ENCODE data around the gene ADAMTS13. TPM values are rescaled to one million over a fixed set of nuclear protein-coding genes. Genes with fewer than 3 reads are reported as not detected.
A peak's percentile ranks its signal among the peaks of the same experiment; 100 is the strongest.

ADAMTS13 gene
- polyA plus RNA-seq, 3 donors from 2014 or later, result 0.33 to 0.73 TPM; not detected in 1

DNA sequence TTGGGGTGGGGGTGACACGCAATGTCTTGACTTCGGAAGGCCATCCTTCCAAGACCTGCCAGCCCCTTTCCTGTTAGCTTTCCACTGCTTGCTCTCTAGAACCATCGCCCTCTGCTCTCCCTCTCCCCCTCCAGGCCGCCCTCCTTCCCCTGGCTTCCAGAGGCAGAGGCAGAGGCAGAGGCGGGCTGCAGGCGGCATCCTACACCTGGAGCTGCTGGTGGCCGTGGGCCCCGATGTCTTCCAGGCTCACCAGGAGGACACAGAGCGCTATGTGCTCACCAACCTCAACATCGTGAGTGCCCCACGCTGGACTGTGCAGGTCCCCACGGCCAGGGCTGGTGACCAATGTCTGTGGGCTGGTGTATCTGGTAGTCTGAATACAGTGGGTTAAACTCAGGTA lies 2.0 kb downstream of the ADAMTS13 start:
- Mint-ChIP-seq H3K36me3 (no peaks in the 10 kb centered on the region), H3K9me3 (no peaks in the 10 kb centered on the region), H3K27ac (no peak overlapping the region), H3K4me1 (peaks cover 5 to 9% of the 10 kb centered on the region in 2 donors), H3K27me3 (ENCODE audit: low read depth in 3 of 3) (peaks cover 0 to 2% (median 0%) of the 10 kb centered on the region in 3 donors), H3K4me3 (no peak overlapping the region)
- no peak for DNase-seq

DNA sequence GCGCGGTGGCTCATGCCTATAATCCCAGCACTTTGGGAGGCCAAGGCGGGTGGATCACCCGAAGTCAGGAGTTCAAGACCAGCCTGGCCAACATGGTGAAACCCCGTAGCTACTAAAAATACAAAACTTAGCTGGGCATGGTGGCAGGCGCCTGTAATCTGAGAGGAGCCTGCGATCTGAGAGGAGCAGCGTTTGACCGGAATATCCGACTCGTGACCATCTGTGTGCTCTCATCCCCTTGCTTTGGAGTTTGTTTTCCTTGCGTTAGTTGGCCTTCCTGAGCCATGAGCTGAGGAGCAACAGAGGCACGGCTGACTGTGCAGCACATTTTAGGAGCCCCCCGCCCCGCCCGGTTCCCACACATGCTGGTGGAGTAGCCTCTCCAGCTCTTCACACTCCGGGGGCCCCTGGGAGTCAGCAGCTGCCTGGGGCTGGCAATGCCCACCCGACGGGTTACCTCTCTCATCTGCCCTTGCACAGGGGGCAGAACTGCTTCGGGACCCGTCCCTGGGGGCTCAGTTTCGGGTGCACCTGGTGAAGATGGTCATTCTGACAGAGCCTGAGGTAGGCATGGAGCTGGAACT lies 3.0 kb downstream of the ADAMTS13 start:
- Mint-ChIP-seq H3K4me3 (no peak overlapping the region), H3K36me3 (no peaks in the 10 kb centered on the region), H3K27me3 (ENCODE audit: low read depth in 3 of 3) (peaks cover 0 to 2% (median 2%) of the 10 kb centered on the region in 3 donors), H3K9me3 (no peaks in the 10 kb centered on the region), H3K27ac (no peak overlapping the region), H3K4me1 (peaks cover 5 to 9% of the 10 kb centered on the region in 2 donors)
- DNase-seq, result no peak

DNA sequence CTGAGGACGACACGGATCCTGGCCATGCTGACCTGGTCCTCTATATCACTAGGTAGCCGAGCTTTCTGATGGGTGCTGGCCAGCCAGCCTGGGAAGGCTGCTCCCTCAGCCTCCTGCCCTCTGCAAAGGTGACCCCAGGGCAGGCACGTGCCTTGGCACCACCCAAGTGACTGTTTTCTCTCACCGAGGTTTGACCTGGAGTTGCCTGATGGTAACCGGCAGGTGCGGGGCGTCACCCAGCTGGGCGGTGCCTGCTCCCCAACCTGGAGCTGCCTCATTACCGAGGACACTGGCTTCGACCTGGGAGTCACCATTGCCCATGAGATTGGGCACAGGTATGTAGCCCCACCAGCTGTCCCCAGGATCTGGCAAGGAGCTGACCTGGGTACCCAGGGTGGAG lies 3.8 kb downstream of the ADAMTS13 start:
- DNase-seq, result no peak
- no peaks in the 10 kb centered on the region for H3K36me3 Mint-ChIP-seq
- H3K4me1 Mint-ChIP-seq, result peaks cover 5 to 9% of the 10 kb centered on the region in 2 donors
- H3K9me3 Mint-ChIP-seq, result no peaks in the 10 kb centered on the region
- H3K27me3 Mint-ChIP-seq (ENCODE audit: low read depth in 3 of 3), result peaks cover 0 to 2% (median 2%) of the 10 kb centered on the region in 3 donors
- no peak overlapping the region for H3K27ac Mint-ChIP-seq
- H3K4me3 Mint-ChIP-seq, result no peak overlapping the region

DNA sequence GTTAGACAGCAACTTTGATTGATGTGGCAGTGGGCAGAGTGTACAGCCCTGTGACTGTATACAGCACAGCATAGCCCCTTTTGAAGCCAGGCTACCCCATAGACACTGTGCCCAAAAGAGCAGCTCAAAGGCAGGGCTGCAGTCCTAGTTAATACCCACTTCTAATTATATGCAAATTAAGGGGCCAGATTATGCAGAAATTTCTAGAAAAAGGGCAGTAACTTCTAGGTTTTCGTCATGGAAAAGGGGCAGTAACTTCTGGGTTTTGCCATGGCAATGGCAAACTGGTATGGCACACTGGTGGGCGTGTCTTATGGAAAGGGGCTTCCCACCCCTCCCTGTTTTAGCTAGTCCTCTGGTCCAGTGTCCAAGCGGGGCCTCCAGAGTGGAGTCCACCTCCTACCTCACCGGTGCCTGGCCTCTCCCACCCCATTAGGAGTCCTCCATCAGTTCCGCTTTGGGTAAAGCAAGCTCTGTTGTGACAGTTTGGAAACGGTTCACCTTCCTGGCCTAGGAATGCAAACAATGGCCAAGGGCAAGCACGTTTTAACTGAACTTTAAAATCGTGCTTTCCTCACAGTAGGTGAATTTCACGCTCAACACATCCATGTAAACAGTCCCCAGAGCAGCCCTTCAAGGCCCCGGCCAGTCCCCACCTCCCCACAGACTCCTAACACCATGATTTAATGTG lies 5.6 kb downstream of the ADAMTS13 start:
- H3K36me3 Mint-ChIP-seq, result no peaks in the 10 kb centered on the region
- DNase-seq, result no peak
- H3K27me3 Mint-ChIP-seq (ENCODE audit: low read depth in 3 of 3), result peaks cover 1 to 4% (median 3%) of the 10 kb centered on the region in 3 donors
- peaks cover 5 to 9% of the 10 kb centered on the region in 2 donors for H3K4me1 Mint-ChIP-seq
- peak overlapping the region; percentile 45 to 70 (median 59) for H3K4me3 Mint-ChIP-seq
- no peaks in the 10 kb centered on the region for H3K9me3 Mint-ChIP-seq
- no peak overlapping the region for H3K27ac Mint-ChIP-seq

DNA sequence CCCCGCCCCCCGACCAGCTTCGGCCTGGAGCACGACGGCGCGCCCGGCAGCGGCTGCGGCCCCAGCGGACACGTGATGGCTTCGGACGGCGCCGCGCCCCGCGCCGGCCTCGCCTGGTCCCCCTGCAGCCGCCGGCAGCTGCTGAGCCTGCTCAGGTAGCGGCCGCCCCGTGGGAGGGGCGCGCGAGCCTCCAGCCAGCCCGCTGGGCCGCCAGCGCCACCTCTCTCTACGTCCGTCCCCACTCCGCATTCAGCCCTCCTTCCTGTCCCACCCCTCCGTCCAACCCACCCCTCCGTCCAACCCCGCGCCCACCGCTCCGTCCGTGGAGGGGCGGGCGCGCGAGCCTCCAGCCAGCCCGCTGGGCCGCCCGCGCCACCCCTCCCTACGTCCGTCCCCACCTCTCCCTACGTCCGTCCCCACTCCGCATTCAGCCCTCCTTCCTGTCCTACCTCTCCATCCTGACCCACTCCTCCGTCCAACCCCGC lies 6.5 kb downstream of the ADAMTS13 start:
- H3K9me3 Mint-ChIP-seq, result no peaks in the 10 kb centered on the region
- H3K27me3 Mint-ChIP-seq (ENCODE audit: low read depth in 3 of 3), result peaks cover 3 to 4% (median 4%) of the 10 kb centered on the region in 3 donors
- peaks cover 5 to 9% of the 10 kb centered on the region in 2 donors for H3K4me1 Mint-ChIP-seq
- H3K4me3 Mint-ChIP-seq, result no peak overlapping the region
- H3K27ac Mint-ChIP-seq, result no peak overlapping the region
- H3K36me3 Mint-ChIP-seq, result no peaks in the 10 kb centered on the region
- DNase-seq, result peak in 1 of 3 donors; percentile 10

DNA sequence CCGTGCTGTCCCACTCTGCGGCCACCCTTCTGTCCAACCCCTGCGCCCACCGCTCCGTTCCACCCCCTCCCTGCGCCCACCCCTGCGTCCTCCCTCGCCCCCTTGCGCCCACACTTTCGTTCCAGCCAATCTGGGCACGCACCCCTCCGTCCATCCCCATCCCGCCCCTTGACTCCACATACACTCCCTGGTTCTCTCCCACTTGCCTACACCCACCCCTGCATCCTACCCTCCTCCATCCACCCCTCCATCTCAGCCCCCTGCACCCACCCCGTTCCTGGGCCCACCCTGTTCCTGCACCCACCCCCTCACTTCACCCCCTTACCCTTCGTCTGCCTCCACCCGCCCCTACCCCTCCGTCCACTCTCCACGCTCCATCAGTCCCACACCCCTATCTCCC lies 7.0 kb downstream of the ADAMTS13 start:
- H3K4me1 Mint-ChIP-seq, result peaks cover 5 to 9% of the 10 kb centered on the region in 2 donors
- H3K9me3 Mint-ChIP-seq, result no peaks in the 10 kb centered on the region
- H3K36me3 Mint-ChIP-seq, result no peaks in the 10 kb centered on the region
- DNase-seq, result no peak
- H3K27ac Mint-ChIP-seq, result no peak overlapping the region
- H3K27me3 Mint-ChIP-seq (ENCODE audit: low read depth in 3 of 3), result peaks cover 3 to 4% (median 4%) of the 10 kb centered on the region in 3 donors
- no peak overlapping the region for H3K4me3 Mint-ChIP-seq

GRCh38 chr9:133429641-133430161 lies 7.5 kb downstream of the ADAMTS13 start:
- DNase-seq, result no peak
- peaks cover 4% of the 10 kb centered on the region in 3 donors for H3K27me3 Mint-ChIP-seq (ENCODE audit: low read depth in 3 of 3)
- H3K9me3 Mint-ChIP-seq, result no peaks in the 10 kb centered on the region
- H3K27ac Mint-ChIP-seq, result no peak overlapping the region
- H3K36me3 Mint-ChIP-seq, result no peaks in the 10 kb centered on the region
- H3K4me3 Mint-ChIP-seq, result peak overlapping the region in 3 of 5 donors; percentile 21 to 35 (median 27)
- peaks cover 5 to 9% of the 10 kb centered on the region in 2 donors for H3K4me1 Mint-ChIP-seq

DNA sequence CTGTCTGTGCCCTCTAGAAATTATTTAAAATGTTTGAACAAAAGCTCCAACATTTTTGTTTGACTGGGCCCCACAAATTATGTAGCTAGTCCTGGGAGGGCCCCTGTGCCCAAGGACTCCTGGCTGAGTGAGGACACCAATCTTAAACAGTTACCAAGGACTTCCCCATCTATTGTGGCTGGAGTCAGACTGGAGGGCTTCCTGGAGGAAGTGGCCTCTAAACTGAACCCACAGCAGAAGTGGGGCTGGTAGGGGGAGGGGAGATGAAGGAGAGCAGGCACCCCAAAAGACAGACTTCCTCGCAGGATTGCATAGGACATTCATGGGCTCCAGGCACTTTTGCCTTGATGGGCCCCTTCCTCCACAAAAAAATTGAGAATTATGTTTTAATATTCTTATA lies 8.1 kb downstream of the ADAMTS13 start:
- Mint-ChIP-seq H3K36me3 (no peaks in the 10 kb centered on the region), H3K9me3 (no peaks in the 10 kb centered on the region), H3K4me3 (peak overlapping the region in 3 of 5 donors; percentile 27 to 41 (median 35)), H3K4me1 (peaks cover 5 to 9% of the 10 kb centered on the region in 2 donors), H3K27me3 (ENCODE audit: low read depth in 3 of 3) (peaks cover 4 to 5% (median 4%) of the 10 kb centered on the region in 3 donors), H3K27ac (no peak overlapping the region)
- no peak for DNase-seq

DNA sequence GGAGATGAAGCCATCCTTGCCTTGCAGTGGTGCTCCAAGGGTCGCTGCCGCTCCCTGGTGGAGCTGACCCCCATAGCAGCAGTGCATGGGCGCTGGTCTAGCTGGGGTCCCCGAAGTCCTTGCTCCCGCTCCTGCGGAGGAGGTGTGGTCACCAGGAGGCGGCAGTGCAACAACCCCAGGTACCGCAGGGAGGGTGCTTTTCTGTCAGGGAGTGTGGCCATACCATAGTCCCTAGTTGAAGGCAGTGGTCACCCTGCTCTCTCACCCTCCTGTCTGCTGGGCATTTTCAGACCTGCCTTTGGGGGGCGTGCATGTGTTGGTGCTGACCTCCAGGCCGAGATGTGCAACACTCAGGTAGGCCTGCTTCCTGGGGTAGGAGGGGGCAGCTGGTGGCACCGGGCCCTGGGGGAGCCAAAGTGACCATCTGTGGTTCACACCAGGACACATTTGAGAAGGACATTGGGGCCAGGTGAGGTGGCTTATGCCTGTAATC lies 11.2 kb downstream of the ADAMTS13 start:
- H3K4me3 Mint-ChIP-seq, result no peak overlapping the region
- no peaks in the 10 kb centered on the region for H3K9me3 Mint-ChIP-seq

DNA sequence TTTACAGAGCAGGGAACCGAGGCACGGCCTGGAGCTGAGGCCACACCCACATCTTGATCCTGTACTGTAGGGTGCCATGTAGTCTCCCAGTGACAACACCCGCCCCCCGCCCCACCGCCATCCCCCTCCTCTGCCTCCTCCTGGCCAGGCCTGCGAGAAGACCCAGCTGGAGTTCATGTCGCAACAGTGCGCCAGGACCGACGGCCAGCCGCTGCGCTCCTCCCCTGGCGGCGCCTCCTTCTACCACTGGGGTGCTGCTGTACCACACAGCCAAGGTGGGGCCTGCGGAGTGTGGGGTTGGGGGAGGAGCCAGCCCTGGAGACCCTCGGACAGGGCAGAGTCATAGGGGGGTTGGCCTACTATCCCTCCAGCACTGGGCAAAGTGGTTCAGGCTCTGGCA lies 14.5 kb downstream of the ADAMTS13 start:
- peaks cover 3 to 8% (median 4%) of the 10 kb centered on the region in 3 donors for H3K27me3 Mint-ChIP-seq (ENCODE audit: low read depth in 3 of 3)
- no peaks in the 10 kb centered on the region for H3K4me1 Mint-ChIP-seq
- H3K4me3 Mint-ChIP-seq, result no peak overlapping the region
- no peaks in the 10 kb centered on the region for H3K9me3 Mint-ChIP-seq
- no peak for DNase-seq
- no peaks in the 10 kb centered on the region for H3K36me3 Mint-ChIP-seq
- no peak overlapping the region for H3K27ac Mint-ChIP-seq

More for the DNA sequence above, 11.2 kb downstream of the ADAMTS13 start:
- H3K27ac Mint-ChIP-seq, result no peak overlapping the region
- peaks cover 4 to 7% (median 4%) of the 10 kb centered on the region in 3 donors for H3K27me3 Mint-ChIP-seq (ENCODE audit: low read depth in 3 of 3)
- no peak for DNase-seq
- H3K4me1 Mint-ChIP-seq, result no peaks in the 10 kb centered on the region
- H3K36me3 Mint-ChIP-seq, result no peaks in the 10 kb centered on the region

DNA sequence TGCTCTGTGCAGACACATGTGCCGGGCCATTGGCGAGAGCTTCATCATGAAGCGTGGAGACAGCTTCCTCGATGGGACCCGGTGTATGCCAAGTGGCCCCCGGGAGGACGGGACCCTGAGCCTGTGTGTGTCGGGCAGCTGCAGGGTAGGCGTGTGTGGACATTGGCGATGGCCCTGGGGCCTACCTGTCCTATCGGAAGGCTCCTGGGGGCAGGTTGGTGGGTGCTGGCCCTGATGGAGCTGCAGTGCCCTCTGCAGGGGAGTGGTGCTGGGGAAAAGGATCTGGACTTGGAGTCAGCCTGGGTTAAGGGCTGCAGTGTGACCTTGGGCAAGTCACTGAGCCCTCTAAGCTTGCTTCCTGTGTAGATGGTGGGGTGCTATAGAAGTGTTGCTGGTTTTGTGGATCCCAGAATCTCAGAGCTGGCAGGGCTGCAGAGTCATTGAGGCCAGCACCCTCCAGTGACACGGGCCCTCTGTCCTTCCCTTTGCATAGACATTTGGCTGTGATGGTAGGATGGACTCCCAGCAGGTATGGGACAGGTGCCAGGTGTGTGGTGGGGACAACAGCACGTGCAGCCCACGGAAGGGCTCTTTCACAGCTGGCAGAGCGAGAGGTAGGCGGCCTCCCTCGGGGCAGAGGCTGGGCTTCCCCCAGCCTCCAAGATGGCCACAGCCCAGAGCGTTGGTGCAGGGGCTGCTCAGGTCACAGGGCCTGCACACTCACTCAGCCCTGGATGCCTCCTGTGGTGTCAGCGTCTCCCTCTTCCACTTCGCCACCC lies 15.8 kb downstream of the ADAMTS13 start:
- Mint-ChIP-seq H3K4me1 (no peaks in the 10 kb centered on the region), H3K36me3 (no peaks in the 10 kb centered on the region), H3K27ac (no peak overlapping the region), H3K9me3 (no peaks in the 10 kb centered on the region), H3K27me3 (ENCODE audit: low read depth in 3 of 3) (peaks cover 0 to 5% (median 2%) of the 10 kb centered on the region in 3 donors), H3K4me3 (no peak overlapping the region)
- no peak for DNase-seq

GRCh38 chr9:133439337-133439736 lies 17.2 kb downstream of the ADAMTS13 start:
- H3K27ac Mint-ChIP-seq, result no peak overlapping the region
- H3K36me3 Mint-ChIP-seq, result no peaks in the 10 kb centered on the region
- H3K9me3 Mint-ChIP-seq, result no peaks in the 10 kb centered on the region
- DNase-seq, result no peak
- no peak overlapping the region for H3K4me3 Mint-ChIP-seq
- H3K27me3 Mint-ChIP-seq (ENCODE audit: low read depth in 3 of 3), result peaks cover 0 to 5% (median 0%) of the 10 kb centered on the region in 3 donors
- H3K4me1 Mint-ChIP-seq, result no peaks in the 10 kb centered on the region

DNA sequence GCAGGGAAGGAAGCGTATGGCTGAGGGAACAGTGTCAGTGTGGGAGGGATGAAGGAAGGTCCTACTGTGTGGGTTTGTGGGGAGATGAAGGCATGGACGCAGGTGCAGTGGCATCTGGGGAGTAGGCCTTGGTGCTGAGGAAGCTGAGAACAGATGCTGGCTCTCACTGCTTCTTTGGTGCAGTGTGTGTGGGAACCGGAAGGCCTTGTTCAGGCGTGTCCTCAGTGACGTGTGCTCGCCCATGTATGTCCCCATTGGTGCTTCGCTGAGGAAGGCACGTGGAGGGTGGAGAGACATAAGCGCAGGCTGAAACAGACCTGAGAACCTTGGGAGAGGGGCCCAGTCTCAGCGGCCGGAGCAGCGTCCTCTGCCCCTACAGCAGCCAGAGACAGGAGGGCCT lies 18.7 kb downstream of the ADAMTS13 start:
- Mint-ChIP-seq H3K4me1 (no peaks in the 10 kb centered on the region), H3K9me3 (no peaks in the 10 kb centered on the region), H3K36me3 (no peaks in the 10 kb centered on the region), H3K4me3 (no peak overlapping the region), H3K27ac (no peak overlapping the region), H3K27me3 (ENCODE audit: low read depth in 3 of 3) (peaks cover 0 to 4% (median 0%) of the 10 kb centered on the region in 3 donors)
- no peak for DNase-seq
